RWPE1 (cell line): ENCODE data around the gene SCIN.

Source experiments
- CTCF ChIA-PET: fragments of 350-600 bp; sonication (Branson Sonifier 250); formaldehyde crosslinking; extraction: SDS; loops from one replicate; lab custom pipeline; 2021; lab: Yijun Ruan, JAX
- POLR2A ChIA-PET: fragments of 400-600 bp; formaldehyde crosslinking; extraction: SDS; loops from one replicate; lab custom pipeline; 2020; ENCODE audit warnings: antibody characterized with exemption; ENCODE audit not compliant: low non-redundant PET; lab: Yijun Ruan, JAX
- DNase-seq: peaks from one replicate; pipeline ENCODE4 v3.0.0; 2012; ENCODE audit warnings: low spot score
- H3K27ac ChIP-seq: fragments of 450-650 bp; 2 replicates; pipeline ENCODE4 v1.5.1; 2017
- CTCF ChIP-seq: fragments of 450-650 bp; conservative IDR thresholded peaks from 2 replicates; pipeline ENCODE4 v1.5.1; 2017; ENCODE audit warnings: low read depth, mild to moderate bottlenecking

The SCIN gene

GRCh38 chr7:12573885-12574284 is 3.4 kb downstream of the SCIN start:
- POLR2A ChIA-PET: no interaction called here
- H3K27ac ChIP-seq: no peak overlapping the region
- CTCF ChIA-PET: no interaction called here
- DNase-seq: no peak
- no peak for TF ChIP-seq CTCF

GRCh38 chr7:12578930-12579640 is 8.6 kb downstream of the SCIN start:
- POLR2A ChIA-PET: no interaction called here

GRCh38 chr7:12581897-12582296 is 11.4 kb downstream of the SCIN start:
- TF ChIP-seq CTCF: no peak
- no peak overlapping the region for H3K27ac ChIP-seq
- CTCF ChIA-PET: interaction anchor here (0.7 kb wide), 1 partner anchor 92 kb away, joined by 3 read pairs; no protein-coding TSS in a partner anchor
- POLR2A ChIA-PET: no interaction called here
- no peak for DNase-seq

More at GRCh38 chr7:12578930-12579640, 8.6 kb downstream of the SCIN start:
- no peak for TF ChIP-seq CTCF
- DNase-seq: no peak
- H3K27ac ChIP-seq: no peak overlapping the region
- CTCF ChIA-PET: interaction anchor here (0.6 to 1.2 kb wide), 3 partner anchors 28 to 107 kb away, joined by 3 to 9 read pairs (median 5); no protein-coding TSS in a partner anchor

GRCh38 chr7:12582362-12582761 is 11.8 kb downstream of the SCIN start:
- TF ChIP-seq CTCF: no peak
- CTCF ChIA-PET: no interaction called here
- H3K27ac ChIP-seq: no peak overlapping the region
- no peak for DNase-seq
- POLR2A ChIA-PET: no interaction called here

GRCh38 chr7:12583176-12583575 is 12.7 kb downstream of the SCIN start:
- no peak overlapping the region for H3K27ac ChIP-seq
- TF ChIP-seq CTCF: no peak
- CTCF ChIA-PET: no interaction called here
- no peak for DNase-seq
- POLR2A ChIA-PET: no interaction called here

GRCh38 chr7:12583922-12584321 is 13.4 kb downstream of the SCIN start:
- DNase-seq: no peak
- no peak for TF ChIP-seq CTCF
- ChIA-PET CTCF (no interaction called here), POLR2A (no interaction called here)
- no peak overlapping the region for H3K27ac ChIP-seq
